OCI-LY1 (cell line): ENCODE data around the gene NME2.

Experiments
- CTCF ChIP-seq: fragments of 200-600 bp; sonication (generic), shearing (Covaris generic); IDR thresholded peaks from 2 replicates; pipeline ENCODE4 v1.5.1; 2017; ENCODE audit warnings: mild to moderate bottlenecking, antibody characterized with exemption, low read length, moderate library complexity, mixed read lengths
- EZH2 ChIP-seq: fragments of 200-600 bp; sonication (generic), shearing (Covaris generic); IDR thresholded peaks from 2 replicates; pipeline ENCODE4 v1.8.0; 2017; ENCODE audit warnings: borderline replicate concordance, mixed run types, mild to moderate bottlenecking, antibody characterized with exemption, low read length, moderate library complexity, mixed read lengths

- no peak for TF ChIP-seq CTCF
- TF ChIP-seq EZH2 = no peak
Measured at GRCh38 chr17:51154176-51154575, 12.0 kb upstream of the NME2 start.
